CD4-positive, alpha-beta memory T cell (primary cell): Measurements from ENCODE around the gene FAM131B. TPM values are rescaled to one million over a fixed set of nuclear protein-coding genes. Genes with fewer than 3 reads are reported as not detected.

Experiments used
- CTCF ChIA-PET: fragments of 350-600 bp; sonication (Branson Sonifier 250); formaldehyde crosslinking; loops from one replicate; lab custom pipeline; 2021; ENCODE audit warnings: inconsistent platforms; ENCODE audit not compliant: partially characterized antibody; lab: Charles Lee
- POLR2A ChIA-PET: fragments of 350-600 bp; sonication (Branson Sonifier 250); formaldehyde crosslinking; loops from one replicate; lab custom pipeline; 2021; ENCODE audit not compliant: partially characterized antibody; lab: Charles Lee
- DNase-seq, 5 donors: peaks; one replicate each; pipeline versions ENCODE4 v3.0.0 to v3.0.0-alpha.2; 2020 to 2022; ENCODE audit warnings: mixed read lengths in 1 of 5
- H3K27ac ChIP-seq: one replicate; pipeline ENCODE4 v1.7.0; 2013; ENCODE audit warnings: low read depth, low read length
- H3K27me3 ChIP-seq: 2 replicates; pipeline ENCODE4 v1.7.0; 2013; ENCODE audit warnings: mild to moderate bottlenecking, low read length, moderate library complexity; ENCODE audit not compliant: insufficient read depth
- H3K36me3 ChIP-seq: 2 replicates; pipeline ENCODE4 v1.7.0; 2013; ENCODE audit warnings: mild to moderate bottlenecking, low read length, moderate library complexity; ENCODE audit not compliant: insufficient read depth
- H3K4me1 ChIP-seq: 2 replicates; pipeline ENCODE4 v1.7.0; 2013; ENCODE audit warnings: mild to moderate bottlenecking, low read length, moderate library complexity; ENCODE audit not compliant: insufficient read depth
- H3K4me3 ChIP-seq, 2 donors: one replicate each; pipeline ENCODE4 v1.7.0; 2013; ENCODE audit warnings: low read length in 2 of 2, mild to moderate bottlenecking in 1 of 2
- H3K9me3 ChIP-seq, 2 donors: one replicate each; pipeline ENCODE4 v1.7.0; 2013; ENCODE audit warnings: low read length in 2 of 2, control low read depth in 1 of 2; ENCODE audit not compliant: control insufficient read depth in 1 of 2
- H3K27ac Mint-ChIP-seq, 7 donors: one replicate each; pipeline ENCODE4 v1.8.0; 2020 to 2021; ENCODE audit warnings: mixed read lengths in 7 of 7, mild to moderate bottlenecking in 6 of 7, inconsistent platforms in 3 of 7, moderate library complexity in 3 of 7
- H3K27me3 Mint-ChIP-seq, 2 donors: one replicate each; pipeline ENCODE4 v1.8.0; 2020 to 2021; ENCODE audit warnings: mixed read lengths in 2 of 2
- H3K36me3 Mint-ChIP-seq, 2 donors: one replicate each; pipeline ENCODE4 v1.8.0; 2020 to 2021; ENCODE audit warnings: mixed read lengths in 2 of 2, inconsistent platforms in 1 of 2, mild to moderate bottlenecking in 1 of 2
- H3K4me1 Mint-ChIP-seq, 4 donors: one replicate each; pipeline ENCODE4 v1.8.0; 2020 to 2021; ENCODE audit warnings: mixed read lengths in 4 of 4, mild to moderate bottlenecking in 1 of 4
- H3K4me3 Mint-ChIP-seq, 8 donors: one replicate each; pipeline ENCODE4 v1.8.0; 2020 to 2021; ENCODE audit warnings: mixed read lengths in 8 of 8, mild to moderate bottlenecking in 7 of 8, moderate library complexity in 6 of 8, inconsistent platforms in 3 of 8
- H3K9me3 Mint-ChIP-seq, 8 donors: one replicate each; pipeline ENCODE4 v1.8.0; 2020 to 2021; ENCODE audit warnings: mixed read lengths in 8 of 8, mild to moderate bottlenecking in 5 of 8, inconsistent platforms in 3 of 8, moderate library complexity in 1 of 8
- intact Hi-C: fragments of 100-400 bp; cut with micrococcal nuclease; formaldehyde crosslinking; loops from one replicate; pipeline ENCODE4 v1.15.1; 2023
- polyA plus RNA-seq, 2 donors: library from polyadenylated mRNA; unstranded; fragments of 300-500 nt; fragmentation: Illumina TruSeq; gene quantifications; one replicate each; pipeline ENCODE4 v1.2.3, GENCODE V29; 2021
- total RNA-seq, 2 experiments: library from RNA; stranded (reverse); gene quantifications; one replicate each; pipeline ENCODE4 v1.2.3, GENCODE V29; 2021

The FAM131B gene
- total and polyA plus RNA-seq, 4 experiments from 2014 or later = 0.61 to 0.97 TPM; not detected in 2

DNA sequence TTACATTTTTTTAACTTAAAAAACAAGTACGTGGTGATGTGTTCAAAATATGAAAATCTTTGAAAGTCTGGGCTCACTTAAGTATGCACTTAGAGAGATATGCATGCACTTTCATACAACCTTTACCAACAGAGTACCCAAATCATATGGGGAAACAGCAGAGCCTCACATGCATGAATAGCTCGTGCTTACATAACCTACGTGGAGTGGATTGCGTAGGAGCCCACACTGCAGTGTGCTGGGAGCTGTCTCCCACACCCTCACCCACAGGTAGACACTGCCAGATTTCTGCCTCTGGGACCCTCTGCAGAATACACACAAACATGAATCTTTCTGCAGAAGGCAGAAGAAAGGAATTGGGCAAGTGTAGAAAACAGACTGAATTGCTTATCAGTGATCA is 46.0 kb downstream of the FAM131B start:
- ChIA-PET CTCF (interaction anchor here (1.1 to 2.3 kb wide), 3 partner anchors 17 to 76 kb away, joined by 3 to 10 read pairs (median 3); no protein-coding TSS in a partner anchor), POLR2A (no interaction called here)
- no peaks in the 10 kb centered on the region for H3K36me3 ChIP-seq
- intact Hi-C loops = no loop called here
- no peaks in the 10 kb centered on the region for H3K9me3 Mint-ChIP-seq
- peak overlapping the region in 1 of 7 donors; percentile 17 for H3K27ac Mint-ChIP-seq
- H3K4me3 ChIP-seq = no peak overlapping the region
- H3K27me3 ChIP-seq = no peaks in the 10 kb centered on the region
- H3K27ac ChIP-seq = no peak overlapping the region
- H3K9me3 ChIP-seq = no peaks in the 10 kb centered on the region
- DNase-seq = no peak
- no peak overlapping the region for H3K4me3 Mint-ChIP-seq
- H3K4me1 Mint-ChIP-seq = peaks cover 2 to 9% (median 5%) of the 10 kb centered on the region in 4 donors
- H3K27me3 Mint-ChIP-seq = peaks cover 0 to 2% of the 10 kb centered on the region in 2 donors
- no peaks in the 10 kb centered on the region for H3K36me3 Mint-ChIP-seq
- H3K4me1 ChIP-seq = no peaks in the 10 kb centered on the region

DNA sequence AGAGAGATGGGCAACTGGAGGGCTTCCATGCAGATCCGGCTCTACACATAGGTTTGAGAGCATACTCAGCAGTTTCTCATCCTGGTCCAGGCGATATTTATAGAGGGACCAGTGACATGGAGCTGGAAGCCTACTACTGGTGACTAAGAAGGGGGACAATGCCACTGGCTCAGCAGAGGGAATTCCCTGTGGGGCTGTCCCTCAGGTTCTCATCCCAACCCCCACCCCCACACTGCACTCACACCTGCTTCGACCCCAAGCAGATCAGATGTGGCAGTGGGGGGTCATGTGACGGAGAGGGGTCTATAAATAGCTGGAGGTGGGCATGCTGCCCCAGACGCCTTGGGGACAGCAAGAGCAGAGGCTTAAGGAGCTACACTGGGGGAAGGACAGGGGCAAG is 46.7 kb downstream of the FAM131B start, which contains the start of gene CLCN1:
TSS of gene CLCN1 (plus strand) at position 336 of the 400 bp plus-strand sequence. CDS start 102 bp downstream, outside the sequence.
- peak within 1 kb of the TSS in 1 of 7 donors; percentile 17 for H3K27ac Mint-ChIP-seq
- H3K9me3 Mint-ChIP-seq = no peaks in the 10 kb centered on the region
- no peaks in the 10 kb centered on the region for H3K36me3 Mint-ChIP-seq
- Histone ChIP-seq H3K36me3 (no peaks in the 10 kb centered on the region), H3K4me3 (no peak within 1 kb of the TSS), H3K9me3 (no peaks in the 10 kb centered on the region), H3K27ac (no peak within 1 kb of the TSS), H3K4me1 (peaks cover 5% of the 10 kb centered on the region), H3K27me3 (no peaks in the 10 kb centered on the region)
- intact Hi-C loops = no loop called here
- no peak within 1 kb of the TSS for H3K4me3 Mint-ChIP-seq
- ChIA-PET CTCF (interaction anchor here (1.2 to 2.3 kb wide), 2 partner anchors 16 to 75 kb away, joined by 3 to 10 read pairs; no protein-coding TSS in a partner anchor), POLR2A (no interaction called here)
- peaks cover 5 to 16% (median 10%) of the 10 kb centered on the region in 4 donors for H3K4me1 Mint-ChIP-seq
- peaks cover 0 to 2% of the 10 kb centered on the region in 2 donors for H3K27me3 Mint-ChIP-seq
- DNase-seq = no peak

DNA sequence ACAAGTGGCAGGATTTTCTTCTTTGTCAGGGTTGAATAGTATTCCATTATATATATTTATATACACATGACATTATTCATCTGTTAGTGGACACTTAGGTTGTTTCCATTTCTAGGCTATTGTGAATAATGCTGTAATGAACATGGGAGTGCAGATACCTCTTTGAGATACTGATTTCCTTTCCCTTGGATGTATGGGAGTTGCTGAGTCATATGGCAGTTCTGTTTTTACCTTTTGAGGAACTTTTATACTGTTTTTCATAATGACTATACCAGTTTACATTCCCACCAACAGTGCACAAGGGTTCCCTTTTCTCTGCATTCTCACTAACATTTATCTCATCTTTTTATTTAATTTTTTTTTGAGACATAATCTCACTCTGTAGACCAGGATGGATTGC is 48.4 kb downstream of the FAM131B start:
- no peak overlapping the region for H3K4me3 ChIP-seq
- no peaks in the 10 kb centered on the region for H3K27me3 ChIP-seq
- no peaks in the 10 kb centered on the region for H3K36me3 ChIP-seq
- no peaks in the 10 kb centered on the region for H3K9me3 ChIP-seq
- peaks cover 10 to 32% (median 18%) of the 10 kb centered on the region in 4 donors for H3K4me1 Mint-ChIP-seq
- H3K27me3 Mint-ChIP-seq = no peaks in the 10 kb centered on the region
- H3K27ac Mint-ChIP-seq = peak overlapping the region in 1 of 7 donors; percentile 70
- no peak overlapping the region for H3K27ac ChIP-seq
- no peak overlapping the region for H3K4me3 Mint-ChIP-seq
- H3K9me3 Mint-ChIP-seq = no peaks in the 10 kb centered on the region
- H3K36me3 Mint-ChIP-seq = peaks cover 0 to 4% of the 10 kb centered on the region in 2 donors
- POLR2A ChIA-PET = no interaction called here
- CTCF ChIA-PET = no interaction called here
- H3K4me1 ChIP-seq = peaks cover 12% of the 10 kb centered on the region
- no peak for DNase-seq
- intact Hi-C loops = no loop called here

GRCh38 chr7:143308632-143309031 is 53.9 kb downstream of the FAM131B start:
- Mint-ChIP-seq H3K36me3 (peaks cover 47 to 49% of the 10 kb centered on the region in 2 donors), H3K27ac (peak overlapping the region in 5 of 7 donors; percentile 7 to 89 (median 55)), H3K9me3 (no peaks in the 10 kb centered on the region), H3K4me3 (no peak overlapping the region), H3K4me1 (peaks cover 26 to 59% (median 45%) of the 10 kb centered on the region in 4 donors), H3K27me3 (no peaks in the 10 kb centered on the region)
- ChIA-PET POLR2A (interaction anchor here (0.8 to 2.6 kb wide), 6 partner anchors 9 to 72 kb away, joined by 3 to 9 read pairs (median 6); partner anchors contain the start of gene CASP2), CTCF (interaction anchor here (0.7 to 6.1 kb wide), 16 partner anchors 9 to 300 kb away, joined by 3 to 60 read pairs (median 4); no protein-coding TSS in a partner anchor)
- Histone ChIP-seq H3K27ac (no peak overlapping the region), H3K9me3 (no peaks in the 10 kb centered on the region), H3K4me1 (peaks cover 21% of the 10 kb centered on the region), H3K36me3 (peaks cover 38% of the 10 kb centered on the region), H3K27me3 (no peaks in the 10 kb centered on the region), H3K4me3 (no peak overlapping the region)
- DNase-seq = no peak
- intact Hi-C loops = no loop called here

DNA sequence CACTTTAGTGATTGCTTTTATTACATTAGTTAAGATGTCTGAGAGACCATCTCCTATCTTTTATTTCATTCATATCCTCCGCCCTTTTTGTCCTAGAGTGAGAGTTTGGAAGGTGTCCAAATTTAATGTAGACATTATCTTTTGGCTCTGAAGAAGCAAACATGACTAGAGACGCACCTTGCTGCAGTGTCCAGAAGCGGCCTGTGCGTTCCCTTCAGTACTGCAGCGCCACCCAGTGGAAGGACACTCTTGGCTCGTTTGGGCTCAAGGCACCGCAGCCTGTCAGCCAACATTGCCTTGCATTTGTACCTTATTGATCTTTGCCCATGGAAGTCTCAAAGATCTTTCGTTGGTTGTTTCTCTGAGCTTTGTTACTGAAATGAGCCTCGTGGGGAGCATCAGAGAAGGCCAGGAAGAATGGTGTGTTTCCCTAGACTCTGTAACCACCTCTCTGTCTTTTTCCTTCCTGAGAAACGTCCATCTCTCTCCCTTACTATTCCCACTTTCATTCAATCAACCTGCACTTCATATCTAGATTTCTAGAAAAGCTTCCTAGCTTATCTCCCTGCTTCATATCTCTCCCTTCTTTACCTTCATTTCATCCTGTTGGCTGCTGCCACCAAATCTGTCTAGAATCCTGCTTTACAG is 57.0 kb downstream of the FAM131B start:
- Histone ChIP-seq H3K4me3 (no peak overlapping the region), H3K27ac (no peak overlapping the region), H3K27me3 (no peaks in the 10 kb centered on the region), H3K9me3 (no peaks in the 10 kb centered on the region), H3K4me1 (peaks cover 13% of the 10 kb centered on the region), H3K36me3 (peaks cover 64% of the 10 kb centered on the region)
- H3K9me3 Mint-ChIP-seq = no peaks in the 10 kb centered on the region
- H3K36me3 Mint-ChIP-seq = peaks cover 64 to 77% of the 10 kb centered on the region in 2 donors
- H3K27me3 Mint-ChIP-seq = no peaks in the 10 kb centered on the region
- intact Hi-C loops = loop anchor here (1.0 to 2.0 kb wide), 3 partner anchors 17 to 111 kb away; partner anchors contain the start of gene CASP2
- ChIA-PET POLR2A (interaction anchor here (0.7 to 3.2 kb wide), 3 partner anchors 63 to 394 kb away, joined by 3 to 13 read pairs (median 6); no protein-coding TSS in a partner anchor), CTCF (interaction anchor here (0.6 to 4.7 kb wide), 22 partner anchors 9 to 111 kb away, joined by 3 to 77 read pairs (median 6); partner anchors contain the start of genes CASP2 and EPHA1)
- peak overlapping the region; percentile 28 to 86 (median 59) for H3K27ac Mint-ChIP-seq
- peaks cover 21 to 44% (median 37%) of the 10 kb centered on the region in 4 donors for H3K4me1 Mint-ChIP-seq
- no peak overlapping the region for H3K4me3 Mint-ChIP-seq
- peak; percentile 49 to 65 (median 62) for DNase-seq

DNA sequence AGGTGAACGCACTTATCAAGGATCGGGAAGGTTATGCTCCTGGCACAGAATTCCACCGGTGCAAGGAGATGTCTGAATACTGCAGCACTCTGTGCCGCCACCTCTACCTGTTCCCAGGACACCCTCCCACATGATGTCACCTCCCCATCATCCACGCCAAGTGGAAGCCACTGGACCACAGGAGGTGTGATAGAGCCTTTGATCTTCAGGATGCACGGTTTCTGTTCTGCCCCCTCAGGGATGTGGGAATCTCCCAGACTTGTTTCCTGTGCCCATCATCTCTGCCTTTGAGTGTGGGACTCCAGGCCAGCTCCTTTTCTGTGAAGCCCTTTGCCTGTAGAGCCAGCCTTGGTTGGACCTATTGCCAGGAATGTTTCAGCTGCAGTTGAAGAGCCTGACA is 57.6 kb downstream of the FAM131B start:
- peaks cover 22 to 44% (median 36%) of the 10 kb centered on the region in 4 donors for H3K4me1 Mint-ChIP-seq
- no peak for DNase-seq
- intact Hi-C loops = loop anchor here (1.0 to 2.0 kb wide), 3 partner anchors 16 to 111 kb away; partner anchors contain the start of gene CASP2
- ChIA-PET CTCF (interaction anchor here (0.9 to 4.7 kb wide), 18 partner anchors 9 to 111 kb away, joined by 3 to 77 read pairs (median 6); no protein-coding TSS in a partner anchor), POLR2A (interaction anchor here (0.7 to 3.2 kb wide), 3 partner anchors 63 to 393 kb away, joined by 3 to 13 read pairs (median 6); no protein-coding TSS in a partner anchor)
- peaks cover 70% of the 10 kb centered on the region for H3K36me3 ChIP-seq
- H3K9me3 ChIP-seq = no peaks in the 10 kb centered on the region
- H3K27me3 ChIP-seq = no peaks in the 10 kb centered on the region
- peaks cover 9% of the 10 kb centered on the region for H3K4me1 ChIP-seq
- H3K9me3 Mint-ChIP-seq = no peaks in the 10 kb centered on the region
- no peak overlapping the region for H3K4me3 ChIP-seq
- no peak overlapping the region for H3K4me3 Mint-ChIP-seq
- H3K36me3 Mint-ChIP-seq = peaks cover 70 to 83% of the 10 kb centered on the region in 2 donors
- peak overlapping the region in 4 of 7 donors; percentile 28 to 84 (median 62) for H3K27ac Mint-ChIP-seq
- H3K27me3 Mint-ChIP-seq = no peaks in the 10 kb centered on the region
- H3K27ac ChIP-seq = no peak overlapping the region
